GM18498 (cell line): ENCODE data around the gene IL1B.
"Not testable (repeated sequence)": the region's sequence is repeated elsewhere in the genome, so short reads cannot be mapped to it uniquely, and the experiment has no call there.

Experiments
- ATAC-seq: cut with Tn5 transposase; IDR thresholded peaks from one replicate; pipeline ENCODE4 v1.9.1; 2021; ENCODE audit warnings: mild to moderate bottlenecking, moderate library complexity; ENCODE audit not compliant: unreplicated experiment

Gene IL1B

GRCh38 chr2:112859406-112860183 lies 23.0 kb upstream of the IL1B start:
- not testable (repeated sequence) for ATAC-seq

- ATAC-seq, result no peak
Measured at GRCh38 chr2:112850588-112850987, 14.0 kb upstream of the IL1B start.

- no peak for ATAC-seq
Measured at GRCh38 chr2:112849956-112850355, 13.4 kb upstream of the IL1B start.

- no peak for ATAC-seq
Measured at GRCh38 chr2:112848833-112849232, 12.3 kb upstream of the IL1B start.

- no peak for ATAC-seq
Measured at GRCh38 chr2:112846031-112846430, 9.5 kb upstream of the IL1B start.

GRCh38 chr2:112843836-112844235 lies 7.3 kb upstream of the IL1B start:
- no peak for ATAC-seq

- ATAC-seq, result no peak
Measured at GRCh38 chr2:112843288-112843687, 6.7 kb upstream of the IL1B start.

- no peak for ATAC-seq
Measured at GRCh38 chr2:112841295-112842044, 4.9 kb upstream of the IL1B start.

GRCh38 chr2:112840068-112840445 lies 3.5 kb upstream of the IL1B start:
- no peak for ATAC-seq

- no peak for ATAC-seq
Measured at GRCh38 chr2:112839407-112840067, 3.0 kb upstream of the IL1B start.

GRCh38 chr2:112836163-112836560 lies 417 bp downstream of the IL1B start:
- no peak for ATAC-seq

- ATAC-seq, result no peak
Measured at GRCh38 chr2:112835536-112836162, 930 bp downstream of the IL1B start.

GRCh38 chr2:112835061-112835501 lies 1.5 kb downstream of the IL1B start:
- no peak for ATAC-seq

- ATAC-seq, result no peak
Measured at GRCh38 chr2:112834396-112835037, 2.1 kb downstream of the IL1B start.

GRCh38 chr2:112833976-112834375 lies 2.6 kb downstream of the IL1B start:
- ATAC-seq, result no peak

GRCh38 chr2:112833639-112833931 lies 3.0 kb downstream of the IL1B start:
- not testable (repeated sequence) for ATAC-seq

GRCh38 chr2:112832841-112833638 lies 3.5 kb downstream of the IL1B start:
- no peak for ATAC-seq

GRCh38 chr2:112831946-112832840 lies 4.4 kb downstream of the IL1B start:
- no peak for ATAC-seq

- no peak for ATAC-seq
Measured at GRCh38 chr2:112831513-112831845, 5.1 kb downstream of the IL1B start.
